ENCODE data around the gene ATP9B.

ATP9B gene

DNA sequence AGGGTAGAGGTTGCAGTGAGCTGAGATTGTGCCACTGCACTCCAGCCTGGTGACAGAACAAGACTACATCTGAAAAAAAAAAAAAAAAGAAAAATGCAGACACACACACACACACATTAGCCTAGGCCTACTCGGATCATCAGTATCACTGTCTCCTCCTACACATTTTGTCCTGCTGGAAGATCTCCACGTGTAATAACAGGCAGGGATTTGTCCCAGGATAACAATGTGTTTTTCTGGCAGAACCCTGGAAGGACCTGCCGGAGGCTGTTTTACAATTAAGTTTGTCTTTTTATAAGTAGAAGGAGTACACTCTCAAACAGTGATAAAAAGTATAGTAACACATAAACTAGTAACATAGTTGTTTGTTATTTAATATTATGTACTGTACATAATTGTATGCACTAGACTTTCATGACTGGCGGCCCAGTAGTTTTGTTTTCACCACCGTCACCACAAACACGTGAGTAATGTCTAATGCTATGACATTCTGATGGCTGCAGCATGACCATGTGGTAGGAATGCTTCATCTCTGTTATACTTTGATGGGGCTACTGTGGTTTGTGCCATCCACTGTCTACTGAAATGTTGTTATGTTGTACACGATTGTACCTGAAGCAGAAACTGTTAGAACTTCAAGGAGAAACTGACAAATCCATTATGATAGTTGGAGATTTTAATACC, 130.6 kb downstream of the ATP9B start:
- DNase-seq (ENCODE audit: low read depth) = no peak

- DNase-seq (ENCODE audit: low read depth) = peak; percentile 14
These were observed 131.5 kb downstream of the ATP9B start for GRCh38 chr18:79200546-79201268.

DNA sequence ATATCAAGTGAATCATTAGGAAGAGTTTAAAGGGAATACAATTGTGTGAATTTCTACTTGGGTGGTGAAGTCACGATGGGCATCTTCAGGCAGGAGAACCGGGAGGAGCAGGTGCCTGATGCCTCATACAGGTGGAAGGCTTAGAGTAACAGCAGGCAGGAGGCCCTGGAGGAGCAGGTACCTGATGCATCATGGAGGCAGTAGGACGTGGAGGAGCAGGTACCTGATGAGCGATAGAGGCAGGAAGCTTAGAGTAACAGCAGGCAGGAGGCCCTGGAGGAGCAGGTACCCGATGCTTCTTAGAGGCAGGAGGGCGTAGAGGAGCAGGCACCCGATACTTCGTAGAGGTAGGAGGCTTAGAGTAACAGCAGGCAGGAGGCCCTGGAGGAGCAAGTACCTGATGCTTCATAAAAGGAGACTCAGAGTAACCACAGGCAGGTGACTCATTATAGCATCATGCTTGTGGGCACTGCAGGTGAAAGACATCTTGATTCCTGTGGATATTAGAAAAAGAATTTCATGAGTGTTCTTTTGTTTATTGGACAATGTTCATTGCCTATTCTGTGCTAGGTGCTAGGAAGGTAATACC, 133.9 kb downstream of the ATP9B start:
- DNase-seq (ENCODE audit: low read depth) = no peak

DNA sequence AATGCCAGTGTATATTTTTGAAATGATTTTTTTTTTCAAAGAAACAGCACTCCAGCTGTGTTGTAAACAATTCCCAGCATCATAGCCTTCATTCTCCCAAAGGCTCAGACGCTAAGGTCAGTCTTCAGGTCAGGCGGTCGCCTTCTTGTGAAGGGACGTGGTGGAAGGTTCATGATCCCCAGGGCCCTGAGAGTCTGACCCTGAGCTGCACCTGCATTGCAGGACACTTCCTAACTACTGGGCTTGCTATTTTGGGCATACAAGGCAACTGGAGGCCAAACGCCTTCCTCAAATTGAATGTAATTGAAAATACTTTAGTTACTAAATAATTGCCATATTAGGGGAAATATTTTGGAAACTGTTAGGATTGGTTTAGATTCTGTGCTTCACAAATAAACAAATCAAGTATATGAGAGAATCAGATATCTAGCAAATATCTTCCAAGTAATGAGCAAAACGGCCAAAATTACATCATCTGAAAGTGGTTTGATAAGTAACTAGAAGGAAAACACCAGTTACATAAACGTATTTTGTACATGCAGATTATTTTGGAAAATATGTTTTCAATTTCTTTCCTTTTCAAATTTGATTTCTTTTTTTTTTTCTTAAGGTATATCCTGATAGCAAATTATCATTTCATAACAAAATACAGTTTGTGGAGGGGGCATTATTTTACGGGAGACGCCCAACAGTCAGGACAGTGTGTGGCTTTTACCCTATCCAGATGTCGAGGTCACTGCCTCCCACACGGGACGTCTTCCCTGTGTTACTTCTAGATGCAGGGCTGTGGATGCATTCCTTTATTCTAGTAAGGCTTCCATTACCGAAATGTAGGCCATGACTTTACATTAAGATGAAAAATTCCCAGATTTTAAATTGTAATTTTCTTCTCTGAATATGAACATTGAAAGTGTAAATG, 136.0 kb downstream of the ATP9B start:
- no peak for DNase-seq (ENCODE audit: low read depth)

DNA sequence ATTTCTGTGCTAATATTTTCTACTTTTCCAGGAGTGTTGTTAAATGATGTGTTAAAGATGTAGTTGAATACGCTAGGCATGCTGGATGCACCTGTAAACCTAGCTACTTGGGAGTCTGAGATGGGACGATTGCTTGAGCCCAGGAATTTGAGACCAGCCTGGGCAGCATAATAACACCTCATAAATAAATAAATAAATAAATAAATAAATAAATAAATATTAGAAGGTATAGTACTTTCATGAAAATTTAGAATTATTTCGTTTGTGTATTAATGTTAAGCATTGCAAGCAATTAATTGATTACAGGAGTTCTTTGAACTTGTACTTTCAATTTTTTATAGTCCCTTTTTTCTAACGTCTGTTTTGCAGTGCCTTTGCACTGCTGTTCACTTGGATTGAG, 137.2 kb downstream of the ATP9B start:
- DNase-seq (ENCODE audit: low read depth) = no peak

DNA sequence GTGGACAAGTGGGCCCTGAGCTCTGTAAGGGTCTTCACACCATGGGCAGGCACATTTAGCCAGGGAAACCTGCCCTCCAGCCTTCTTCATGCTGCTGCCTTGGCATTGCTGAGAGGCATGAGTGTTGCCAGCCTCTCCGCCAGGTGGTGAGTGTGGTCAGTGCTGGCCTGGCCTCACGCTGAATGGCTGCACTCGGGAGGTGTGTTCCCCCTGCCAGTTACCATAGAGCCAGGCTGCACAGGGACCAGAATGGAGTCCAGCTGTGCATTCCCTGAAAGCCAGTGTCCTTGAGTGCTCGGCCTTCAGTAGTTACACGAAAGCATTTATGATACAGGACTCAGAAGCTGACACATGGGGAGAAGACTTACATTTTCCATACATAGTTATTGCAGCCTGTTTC, 139.7 kb downstream of the ATP9B start:
- no peak for DNase-seq (ENCODE audit: low read depth)

- no peak for DNase-seq (ENCODE audit: low read depth)
These were observed 141.1 kb downstream of the ATP9B start for GRCh38 chr18:79210002-79210910.

DNA sequence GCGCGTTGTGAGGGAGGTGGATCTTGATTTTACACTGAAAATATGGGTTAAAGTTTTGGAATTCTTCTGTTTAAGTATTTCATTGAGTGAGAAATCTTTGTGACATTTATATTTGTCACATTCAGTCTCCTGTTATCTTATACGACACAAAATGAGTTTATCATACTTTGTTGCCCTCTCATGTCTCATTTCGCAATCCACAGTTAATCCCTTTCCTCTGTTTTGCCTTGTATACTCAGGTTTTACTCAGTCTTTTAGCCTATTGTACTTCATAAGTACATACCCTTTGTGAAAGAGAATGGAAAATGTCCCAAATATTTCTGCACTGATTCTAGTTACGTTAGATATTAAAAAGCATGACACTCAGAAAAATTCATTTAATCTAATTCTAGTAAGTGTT, 142.7 kb downstream of the ATP9B start:
- no peak for DNase-seq (ENCODE audit: low read depth)

- DNase-seq (ENCODE audit: low read depth) = no peak
These were observed 144.9 kb downstream of the ATP9B start for GRCh38 chr18:79214056-79214455.

- DNase-seq (ENCODE audit: low read depth) = no peak
These were observed 147.0 kb downstream of the ATP9B start for GRCh38 chr18:79216176-79216575.

DNA sequence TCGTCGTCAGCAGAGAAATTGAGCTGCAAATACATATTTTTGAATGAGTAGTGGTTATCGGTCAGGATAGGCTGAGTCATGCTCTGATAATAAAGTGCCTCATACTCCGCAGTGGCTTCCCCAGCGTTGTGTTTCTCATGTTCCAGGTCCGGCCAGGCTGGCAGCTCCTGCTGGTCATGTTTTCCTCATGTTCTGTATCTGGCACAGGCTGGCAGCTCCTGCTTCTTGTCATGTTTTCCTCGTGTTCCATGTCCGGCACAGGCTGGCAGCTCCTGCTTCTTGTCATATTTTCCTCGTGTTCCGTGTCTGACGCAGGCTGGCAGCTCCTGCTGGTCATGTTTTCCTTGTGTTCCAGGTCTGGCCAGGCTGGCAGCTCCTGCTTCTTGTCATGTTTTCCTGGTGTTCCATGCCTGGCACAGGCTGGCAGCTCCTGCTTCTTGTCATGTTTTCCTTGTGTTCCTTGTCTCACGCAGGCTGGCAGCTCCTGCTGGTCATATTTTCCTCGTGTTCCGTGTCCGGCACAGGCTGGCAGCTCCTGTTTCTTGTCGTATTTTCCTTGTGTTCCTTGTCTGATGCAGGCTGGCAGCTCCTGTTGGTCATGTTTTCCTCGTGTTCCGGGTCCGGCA, 148.9 kb downstream of the ATP9B start:
- no peak for DNase-seq (ENCODE audit: low read depth)

DNA sequence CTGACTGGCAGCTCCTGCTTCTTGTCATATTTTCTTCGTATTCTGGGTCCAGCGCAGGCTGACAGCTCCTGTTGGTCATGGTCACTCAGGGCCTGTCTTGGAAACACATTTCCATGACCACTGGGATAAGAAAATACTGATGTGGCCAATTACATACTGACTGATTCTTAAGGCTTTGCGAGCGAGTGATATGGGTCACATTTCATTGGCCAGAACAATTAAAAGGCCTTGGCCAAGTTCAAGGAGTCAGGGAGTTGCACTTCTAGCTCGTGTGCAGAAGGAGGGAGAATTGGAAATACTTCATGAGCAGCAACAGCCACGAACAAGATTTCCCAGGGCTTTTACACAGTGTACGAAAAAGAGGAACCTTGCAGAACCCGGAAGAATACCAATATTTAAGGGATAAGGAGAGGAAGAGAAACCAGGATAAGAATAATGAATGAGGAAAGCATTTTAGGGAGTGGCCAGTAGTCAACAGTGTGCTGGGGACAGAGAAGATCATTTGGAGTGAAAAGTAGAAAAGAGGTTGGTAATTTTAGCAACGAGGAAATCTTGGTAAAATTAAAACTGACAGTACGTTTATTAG, 149.5 kb downstream of the ATP9B start:
- no peak for DNase-seq (ENCODE audit: low read depth)

GRCh38 chr18:79221136-79221535, 151.9 kb downstream of the ATP9B start:
- no peak for DNase-seq (ENCODE audit: low read depth)

GRCh38 chr18:79222790-79223189, 153.6 kb downstream of the ATP9B start:
- no peak for DNase-seq (ENCODE audit: low read depth)

GRCh38 chr18:79223431-79223830, 154.2 kb downstream of the ATP9B start:
- no peak for DNase-seq (ENCODE audit: low read depth)

DNA sequence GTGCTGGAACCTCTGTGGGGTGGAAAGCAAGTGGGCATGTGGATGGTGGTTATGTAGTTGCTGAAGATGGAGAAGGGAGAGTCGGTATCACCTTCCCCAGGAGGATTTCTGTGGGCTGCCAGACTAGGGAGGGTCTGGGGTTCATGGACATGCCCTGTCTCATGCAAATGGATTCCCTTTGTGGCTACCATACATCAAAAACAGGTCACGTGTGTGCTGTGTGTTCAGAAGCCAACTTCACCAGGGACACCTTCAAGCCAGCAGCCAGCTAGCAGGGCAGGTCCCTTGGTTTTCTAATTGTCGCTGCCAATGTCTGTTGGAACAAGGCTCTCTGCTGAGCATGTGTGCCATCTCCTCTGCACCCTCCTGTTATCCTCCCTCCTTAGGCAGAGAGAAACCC, 155.2 kb downstream of the ATP9B start:
- no peak for DNase-seq (ENCODE audit: low read depth)

DNA sequence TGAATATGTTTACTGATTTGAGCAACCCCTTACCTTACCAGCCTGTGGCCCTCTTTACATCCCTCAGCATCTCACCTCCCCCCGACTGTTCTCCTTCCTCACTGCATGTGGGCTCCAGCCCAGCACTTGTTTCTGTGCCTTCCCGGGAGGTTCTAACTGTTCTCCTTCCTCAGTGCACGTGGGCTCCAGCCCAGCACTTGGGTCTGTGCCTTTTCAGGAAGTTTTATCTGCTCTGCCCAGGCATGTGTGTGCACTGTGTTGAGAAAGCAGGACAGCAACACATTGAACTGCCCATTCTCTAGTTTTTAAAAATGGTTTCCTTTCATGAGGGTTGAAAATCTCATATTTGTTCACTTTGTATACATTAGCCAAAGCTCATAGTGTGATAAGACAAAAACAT, 158.4 kb downstream of the ATP9B start:
- DNase-seq (ENCODE audit: low read depth) = no peak

- no peak for DNase-seq (ENCODE audit: low read depth)
These were observed 160.2 kb downstream of the ATP9B start for GRCh38 chr18:79229431-79229830.

DNA sequence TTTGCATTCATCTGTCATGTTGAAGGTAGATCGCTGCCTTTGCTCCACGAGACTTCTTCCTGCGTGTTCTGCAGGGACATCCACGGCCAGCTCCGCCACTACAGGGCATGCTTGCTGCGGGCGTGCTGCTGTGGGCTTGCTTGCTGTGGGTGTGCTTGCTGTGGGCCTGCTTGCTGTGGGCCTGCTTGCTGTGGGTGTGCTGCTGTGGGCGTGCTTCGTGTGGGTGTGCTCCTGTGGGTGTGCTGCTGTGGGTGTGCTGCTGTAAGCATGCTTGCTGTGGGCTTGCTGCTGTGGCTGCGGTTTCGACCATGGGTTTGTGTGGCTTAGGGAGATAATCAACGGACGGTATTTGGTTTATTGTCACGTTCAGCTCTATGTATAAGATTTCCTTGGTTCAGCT, 165.2 kb downstream of the ATP9B start:
- DNase-seq (ENCODE audit: low read depth) = no peak

DNA sequence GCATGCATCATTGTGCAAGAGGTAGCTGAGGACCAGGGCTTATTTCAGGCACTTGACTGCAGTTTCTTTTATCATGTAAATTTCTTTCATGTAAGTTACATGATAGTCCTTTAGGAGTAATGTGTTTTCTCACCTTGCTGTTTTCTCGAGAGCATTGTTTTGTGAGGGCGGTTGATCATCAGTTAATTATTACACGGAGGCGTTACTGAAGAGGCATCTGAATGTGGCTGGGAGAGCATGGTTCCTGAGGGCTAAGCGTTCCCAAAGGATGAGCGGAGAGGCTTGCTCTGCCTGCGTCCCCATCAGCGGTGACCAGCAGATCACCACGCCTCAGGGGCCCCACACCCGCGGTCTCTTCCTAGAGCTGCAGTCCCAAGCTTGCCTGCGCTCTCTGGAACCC, 170.4 kb downstream of the ATP9B start:
- no peak for DNase-seq (ENCODE audit: low read depth)

- no peak for DNase-seq (ENCODE audit: low read depth)
These were observed 172.6 kb downstream of the ATP9B start for GRCh38 chr18:79241755-79242154.

All from fibroblast of the conjunctiva (primary cell).